Ovary (tissue), 9 donors: Measurements from ENCODE around the gene DNHD1. TPM values are rescaled to one million over a fixed set of nuclear protein-coding genes. Genes with fewer than 3 reads are reported as not detected.

Experiments
- DNase-seq, 5 donors: peaks; one replicate each; pipeline ENCODE4 v3.0.0-alpha.2; 2019 to 2020
- H3K27ac ChIP-seq, 2 donors: fragments of 200-600 bp; one replicate each; pipeline versions ENCODE4 v1.5.1 to v1.8.0; 2019 to 2022
- H3K27me3 ChIP-seq: fragments of 200-600 bp; one replicate; pipeline ENCODE4 v1.8.0; 2022
- H3K36me3 ChIP-seq: fragments of 200-600 bp; sonication (generic); one replicate; pipeline ENCODE4 v1.5.1; 2019
- H3K4me1 ChIP-seq: one replicate; pipeline ENCODE4 v1.8.1; 2013; ENCODE audit warnings: mild to moderate bottlenecking, moderate library complexity; ENCODE audit not compliant: insufficient read depth
- H3K4me3 ChIP-seq: fragments of 200-600 bp; sonication (generic); one replicate; pipeline ENCODE4 v1.5.1; 2017
- H3K9me3 ChIP-seq, 2 donors: fragments of 200-600 bp in 1 of 2; sonication (generic) in 1 of 2; one replicate each; pipeline versions ENCODE4 v1.5.1 to v1.8.1; 2013 to 2019; ENCODE audit warnings: mild to moderate bottlenecking in 1 of 2, moderate library complexity in 1 of 2
- CTCF ChIP-seq, 3 donors: fragments of 450-650 bp in 2 of 3; fragments of 200-600 bp in 1 of 3; IDR thresholded peaks; one replicate each; pipeline versions ENCODE4 v1.5.1 to v1.8.0; 2016 to 2022; ENCODE audit warnings: antibody characterized with exemption in 3 of 3, mild to moderate bottlenecking in 1 of 3
- EP300 ChIP-seq: sonication (generic); formaldehyde crosslinking; IDR thresholded peaks from one replicate; pipeline ENCODE4 v1.6.1; 2017; ENCODE audit warnings: antibody characterized with exemption
- POLR2A ChIP-seq: fragments of 450-650 bp; IDR thresholded peaks from one replicate; pipeline ENCODE4 v1.6.1; 2017; ENCODE audit warnings: antibody characterized with exemption, mild to moderate bottlenecking, moderate library complexity
- WGBS, 3 donors: extraction: QIAGEN DNeasy Blood & Tissue Kit in 1 of 3; methylation state at CpG; one replicate each; pipeline versions ENCODE4 v1.1.5 to v1.1.7; 2013 to 2017; 5-methylcytosine and 5-hydroxymethylcytosine counted together
- intact Hi-C, 4 donors: fragments of 100-400 bp; cut with DNase I; formaldehyde crosslinking; loops; one replicate each; pipeline versions ENCODE4 v1.11.0 to v1.15.1; 2022 to 2023
- polyA plus RNA-seq, 2 donors: library from polyadenylated mRNA; stranded (reverse); fragments of 200-250 nt in 1 of 2; fragments of 350-450 nt in 1 of 2; fragmentation: Illumina TruSeq in 1 of 2; extraction: RNeasy Lipid Tissue Mini Kit (QIAGEN cat#74804) in 1 of 2; gene quantifications; one replicate each; pipeline ENCODE4 v1.2.3, GENCODE V29; 2013 to 2014
- total RNA-seq, 7 donors: library from RNA; depleted of rRNA in 2 of 7; stranded (reverse); fragments of >200 nt in 2 of 7; fragmentation: NEBNext Ultra II Directional in 3 of 7; extraction: Animal tissue kit (Norgen Biotek cat#: 25700) in 3 of 7; gene quantifications; one replicate each; pipeline versions ENCODE4 v1.1.0 to v1.2.4, GENCODE V29; 2016 to 2023
- donor health status: DM: no; HTN: no; CAD: no; lungs with moderate emphysema.
- donor health status: DM: no; HTN: no; CAD: no.
- donor health status: Bipolar disorder and iron deficiency.
- donor health status: DM: yes; HTN: yes; CAD: no.
- donor health status: DM: no; HTN: no; CAD: no.
- donor health status: DM: yes; HTN: yes; CAD: no.

The DNHD1 gene
- total and polyA plus RNA-seq, 9 donors: 4.0 to 27.6 (median 9.2) TPM

- Histone ChIP-seq H3K36me3 (no peaks in the 10 kb centered on the region), H3K4me3 (no peak overlapping the region), H3K4me1 (no peaks in the 10 kb centered on the region), H3K9me3 (no peaks in the 10 kb centered on the region), H3K27ac (no peak overlapping the region), H3K27me3 (no peaks in the 10 kb centered on the region)
- intact Hi-C loops: loop anchor here in 2 of 4 donors (10.0 kb wide), 2 partner anchors 145 to 165 kb away; partner anchors contain the start of gene MRPL17 (in 1 of the 2)
- TF ChIP-seq POLR2A (no peak), CTCF (IDR thresholded peaks at IDR 0.05) (no peak), EP300 (no peak)
- WGBS, 3 donors: 88 to 95% (median 92%) methylated on average over 12 of the region's 12 CpGs
- DNase-seq: no peak
Observed at GRCh38 chr11:6539748-6540268, 42.7 kb downstream of the DNHD1 start.

- Histone ChIP-seq H3K36me3 (no peaks in the 10 kb centered on the region), H3K4me3 (no peak overlapping the region), H3K4me1 (no peaks in the 10 kb centered on the region), H3K27me3 (no peaks in the 10 kb centered on the region), H3K27ac (no peak overlapping the region), H3K9me3 (no peaks in the 10 kb centered on the region)
- 68 to 71% (median 69%) methylated on average over 4 of the region's 4 CpGs for WGBS, 3 donors
- DNase-seq: no peak
- no peak for TF ChIP-seq CTCF (IDR thresholded peaks at IDR 0.05)
- TF ChIP-seq EP300: no peak
- TF ChIP-seq POLR2A: no peak
- intact Hi-C loops: no loop called here
Observed at GRCh38 chr11:6541356-6541755, 44.3 kb downstream of the DNHD1 start.

GRCh38 chr11:6542727-6543126 lies 45.6 kb downstream of the DNHD1 start:
- no peaks in the 10 kb centered on the region for H3K27me3 ChIP-seq
- intact Hi-C loops: no loop called here
- no peaks in the 10 kb centered on the region for H3K4me1 ChIP-seq
- 75 to 90% (median 88%) methylated on average over 2 of the region's 2 CpGs for WGBS, 3 donors
- no peak for TF ChIP-seq EP300
- TF ChIP-seq POLR2A: no peak
- TF ChIP-seq CTCF (IDR thresholded peaks at IDR 0.05): no peak
- H3K27ac ChIP-seq: no peak overlapping the region
- no peaks in the 10 kb centered on the region for H3K9me3 ChIP-seq
- DNase-seq: no peak
- no peaks in the 10 kb centered on the region for H3K36me3 ChIP-seq
- no peak overlapping the region for H3K4me3 ChIP-seq

- intact Hi-C loops: no loop called here
Observed at GRCh38 chr11:6544921-6545850, 48.1 kb downstream of the DNHD1 start.

More at GRCh38 chr11:6544921-6545850, 48.1 kb downstream of the DNHD1 start:
- Histone ChIP-seq H3K27me3 (no peaks in the 10 kb centered on the region), H3K36me3 (no peaks in the 10 kb centered on the region), H3K9me3 (no peaks in the 10 kb centered on the region), H3K27ac (no peak overlapping the region), H3K4me1 (no peaks in the 10 kb centered on the region), H3K4me3 (no peak overlapping the region)
- 92 to 96% (median 95%) methylated on average over 19 of the region's 19 CpGs for WGBS, 3 donors
- TF ChIP-seq POLR2A (no peak), CTCF (IDR thresholded peaks at IDR 0.05) (no peak), EP300 (no peak)
- DNase-seq: no peak
